Stimulated activated CD4-positive, alpha-beta T cell treated with anti-CD3 and anti-CD28 coated beads, Interleukin-2, amount 100 ng/mL, for 48 hours (primary cell): ENCODE measurements around the gene NAT14.

Source experiments
- DNase-seq, 2 donors: peaks; one replicate each; pipeline ENCODE4 v3.0.0-alpha.2; 2020

Gene NAT14

GRCh38 chr19:55453511-55454260 is 31.3 kb upstream of the NAT14 start:
- DNase-seq, result no peak

GRCh38 chr19:55454787-55455243 is 30.2 kb upstream of the NAT14 start:
- peak in 1 of 2 donors; percentile 31 for DNase-seq

- no peak for DNase-seq
Measured at GRCh38 chr19:55455576-55456235, 29.3 kb upstream of the NAT14 start.

GRCh38 chr19:55456347-55456746 is 28.6 kb upstream of the NAT14 start:
- DNase-seq, result no peak

GRCh38 chr19:55457683-55458457 is 27.1 kb upstream of the NAT14 start:
- DNase-seq, result no peak

GRCh38 chr19:55459551-55459949 is 25.4 kb upstream of the NAT14 start:
- DNase-seq, result no peak

- no peak for DNase-seq
Measured at GRCh38 chr19:55459950-55460657, 24.9 kb upstream of the NAT14 start.

GRCh38 chr19:55460670-55461258 is 24.2 kb upstream of the NAT14 start:
- DNase-seq, result no peak

- DNase-seq, result peak; percentile 100
Measured at GRCh38 chr19:55461259-55461973, 23.6 kb upstream of the NAT14 start, which contains the start of gene ISOC2. ISOC2 (minus strand) TSS chr19:55461642; CDS start chr19:55456486, 5,156 bp downstream.

GRCh38 chr19:55461974-55462626 is 22.9 kb upstream of the NAT14 start:
- no peak for DNase-seq

GRCh38 chr19:55462722-55463121 is 22.3 kb upstream of the NAT14 start:
- DNase-seq, result no peak

GRCh38 chr19:55463583-55464031 is 21.4 kb upstream of the NAT14 start:
- no peak for DNase-seq

- no peak for DNase-seq
Measured at GRCh38 chr19:55464039-55464661, 20.8 kb upstream of the NAT14 start.

- no peak for DNase-seq
Measured at GRCh38 chr19:55464662-55465054, 20.3 kb upstream of the NAT14 start, which contains the start of gene C19orf85. C19orf85 (minus strand) TSS chr19:55464751; CDS start chr19:55464554, 197 bp downstream.

GRCh38 chr19:55465460-55466240 is 19.3 kb upstream of the NAT14 start:
- DNase-seq, result no peak

- no peak for DNase-seq
Measured at GRCh38 chr19:55466241-55466614, 18.8 kb upstream of the NAT14 start.

GRCh38 chr19:55467236-55468053 is 17.5 kb upstream of the NAT14 start:
- DNase-seq, result peak; percentile 77 to 80

GRCh38 chr19:55468054-55468393 is 17.0 kb upstream of the NAT14 start:
- DNase-seq, result no peak

GRCh38 chr19:55471266-55471665 is 13.7 kb upstream of the NAT14 start:
- no peak for DNase-seq
